GM18873 (cell line): ENCODE measurements around the gene STX2.
A peak's percentile ranks its signal among the peaks of the same experiment; 100 is the strongest.
"Not testable (repeated sequence)": the region's sequence is repeated elsewhere in the genome, so short reads cannot be mapped to it uniquely, and the experiment has no call there.

Source experiments
- ATAC-seq: cut with Tn5 transposase; IDR thresholded peaks from one replicate; pipeline ENCODE4 v1.9.1; 2021; ENCODE audit warnings: mild to moderate bottlenecking, moderate library complexity, moderate number of reproducible peaks; ENCODE audit not compliant: unreplicated experiment, low FRiP score

Gene STX2

GRCh38 chr12:130775953-130776856, 62.8 kb downstream of the STX2 start:
- no peak for ATAC-seq

- ATAC-seq = no peak
These were observed 68.5 kb downstream of the STX2 start for GRCh38 chr12:130770413-130771028.

GRCh38 chr12:130768120-130768519, 70.9 kb downstream of the STX2 start:
- no peak for ATAC-seq

GRCh38 chr12:130766470-130766869, 72.6 kb downstream of the STX2 start:
- no peak for ATAC-seq

GRCh38 chr12:130765186-130765659, 73.8 kb downstream of the STX2 start:
- ATAC-seq = no peak

GRCh38 chr12:130764475-130765185, 74.4 kb downstream of the STX2 start:
- ATAC-seq = no peak

GRCh38 chr12:130764073-130764472, 75.0 kb downstream of the STX2 start:
- ATAC-seq = no peak

GRCh38 chr12:130762319-130762675, 76.8 kb downstream of the STX2 start:
- ATAC-seq = no peak

- peak; percentile 37 for ATAC-seq
These were observed 77.3 kb downstream of the STX2 start for GRCh38 chr12:130761537-130762318.

GRCh38 chr12:130754234-130754901, 84.7 kb downstream of the STX2 start:
- ATAC-seq = no peak

GRCh38 chr12:130752692-130753230, 86.3 kb downstream of the STX2 start:
- ATAC-seq = no peak

- not testable (repeated sequence) for ATAC-seq
These were observed 87.0 kb downstream of the STX2 start for GRCh38 chr12:130752037-130752436.

GRCh38 chr12:130748786-130749185, 90.3 kb downstream of the STX2 start:
- ATAC-seq = no peak

GRCh38 chr12:130747867-130748740, 90.9 kb downstream of the STX2 start:
- peak; percentile 72 for ATAC-seq

- ATAC-seq = no peak
These were observed 92.5 kb downstream of the STX2 start for GRCh38 chr12:130746546-130746945.

GRCh38 chr12:130745921-130746320, 93.1 kb downstream of the STX2 start:
- no peak for ATAC-seq

GRCh38 chr12:130744274-130744673, 94.8 kb downstream of the STX2 start:
- no peak for ATAC-seq

- no peak for ATAC-seq
These were observed 95.4 kb downstream of the STX2 start for GRCh38 chr12:130743606-130744005.

- no peak for ATAC-seq
These were observed 95.9 kb downstream of the STX2 start for GRCh38 chr12:130743176-130743575.
